GM20431 (cell line): ENCODE results near the gene REL.

Experiments used
- in situ Hi-C: fragments of 300-500 bp; cut with MseI, MboI; formaldehyde crosslinking; loops from one replicate; pipeline ENCODE4 v1.15.0; 2020; ENCODE audit warnings: low sequenced_read_pairs; ENCODE audit not compliant: unreplicated experiment

Gene REL

DNA sequence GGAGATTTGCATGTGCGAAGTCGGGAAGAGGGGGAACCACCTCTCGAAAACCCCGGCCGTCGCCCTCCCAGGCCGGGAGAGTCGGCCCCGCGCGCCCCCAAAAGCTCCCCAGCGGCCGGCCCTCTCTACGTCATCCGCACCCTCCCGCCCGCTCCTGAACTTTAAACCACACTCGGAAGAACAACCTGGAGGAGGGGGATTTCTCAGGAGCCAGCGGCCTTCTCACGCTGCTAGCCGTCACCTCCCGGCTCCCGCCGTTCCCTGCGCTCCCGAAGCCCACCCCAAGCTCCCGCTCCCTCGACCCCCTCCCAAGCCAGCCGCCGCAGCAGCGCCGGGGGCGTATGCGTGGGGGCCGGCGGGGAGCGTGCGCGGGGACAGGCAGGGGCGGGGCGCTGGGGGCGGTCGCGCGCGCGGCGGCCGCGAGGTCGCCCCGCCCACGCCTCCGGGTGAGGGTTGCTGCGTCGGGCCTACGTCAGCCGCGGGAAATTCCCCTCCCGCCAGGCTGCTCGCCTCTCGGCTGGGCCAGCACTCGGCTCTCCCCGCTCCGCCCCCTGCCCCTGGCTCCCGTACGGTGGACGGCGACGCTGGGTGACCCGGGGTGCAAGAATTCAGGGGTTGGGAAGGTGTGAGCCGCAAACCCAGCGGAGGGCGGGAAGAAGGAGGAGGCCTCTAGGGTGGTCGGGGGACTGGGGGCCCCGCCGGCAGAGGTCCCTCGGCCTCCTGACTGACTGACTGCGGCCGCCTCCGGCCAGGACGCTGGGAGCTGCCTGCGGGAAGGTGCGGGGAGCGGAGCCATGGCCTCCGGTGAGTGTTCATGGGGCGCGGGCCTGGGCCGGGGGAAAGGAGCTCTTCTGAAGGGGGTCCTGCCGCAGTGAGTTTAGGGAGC, at the start of gene REL:
Gene REL, plus strand, starts transcription at position 528 of the 886 bp plus-strand sequence. Its CDS starts 267 bp downstream, at position 795.
- in situ Hi-C loops, result no loop called here

DNA sequence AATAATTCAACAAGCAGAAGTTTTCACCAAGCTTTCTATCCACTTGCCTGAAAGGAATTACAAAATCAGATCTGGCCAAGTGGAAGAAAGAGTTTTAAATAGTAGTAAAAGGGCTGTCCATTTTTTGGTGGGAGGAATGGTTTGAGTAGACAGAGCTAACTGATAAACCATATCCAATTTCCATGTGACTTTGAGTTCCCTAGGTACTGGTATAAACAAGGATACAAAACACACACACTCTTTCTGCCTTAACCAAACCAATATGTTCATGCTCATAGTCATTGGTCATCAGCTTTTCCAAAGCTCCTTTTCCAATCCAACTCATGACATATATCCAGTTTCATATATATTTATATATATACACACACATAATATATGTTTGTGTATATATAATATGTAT, 49.5 kb upstream of the REL start:
- in situ Hi-C loops, result no loop called here

- in situ Hi-C loops, result no loop called here
Measured at GRCh38 chr2:60832621-60833020, 48.8 kb upstream of the REL start.

GRCh38 chr2:60834270-60834717, 47.1 kb upstream of the REL start:
- in situ Hi-C loops, result no loop called here

DNA sequence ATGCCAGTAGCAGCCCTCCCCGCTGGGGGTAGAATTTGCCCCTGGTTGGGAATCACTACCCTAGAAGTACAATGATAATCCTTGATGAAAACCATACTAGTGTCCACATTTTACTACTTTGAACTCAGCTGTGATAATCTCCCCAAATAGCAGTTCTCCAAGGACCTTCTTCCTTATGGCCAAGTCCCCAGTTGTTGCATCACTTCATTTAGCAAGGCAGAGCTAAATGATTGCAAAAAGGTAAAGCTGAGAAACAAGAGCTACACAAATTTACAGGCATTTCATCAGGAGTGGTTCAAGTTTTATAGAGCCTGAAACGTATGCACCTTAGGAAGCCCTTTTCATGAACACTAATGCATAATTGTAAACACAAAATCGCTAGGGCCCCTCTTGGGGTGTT, 44.9 kb upstream of the REL start:
- in situ Hi-C loops, result no loop called here

GRCh38 chr2:60837123-60837522, 44.3 kb upstream of the REL start:
- in situ Hi-C loops, result no loop called here

GRCh38 chr2:60838481-60838880, 42.9 kb upstream of the REL start:
- in situ Hi-C loops, result no loop called here

- in situ Hi-C loops, result no loop called here
Measured at GRCh38 chr2:60839126-60839813, 42.1 kb upstream of the REL start.

- in situ Hi-C loops, result no loop called here
Measured at GRCh38 chr2:60840880-60841279, 40.5 kb upstream of the REL start.

GRCh38 chr2:60843006-60843405, 38.4 kb upstream of the REL start:
- in situ Hi-C loops, result no loop called here

GRCh38 chr2:60844105-60844504, 37.3 kb upstream of the REL start:
- in situ Hi-C loops, result no loop called here

GRCh38 chr2:60847854-60848253, 33.5 kb upstream of the REL start:
- in situ Hi-C loops, result no loop called here

GRCh38 chr2:60849187-60849586, 32.2 kb upstream of the REL start:
- in situ Hi-C loops, result no loop called here

GRCh38 chr2:60852282-60852860, 29.0 kb upstream of the REL start:
- in situ Hi-C loops, result no loop called here

DNA sequence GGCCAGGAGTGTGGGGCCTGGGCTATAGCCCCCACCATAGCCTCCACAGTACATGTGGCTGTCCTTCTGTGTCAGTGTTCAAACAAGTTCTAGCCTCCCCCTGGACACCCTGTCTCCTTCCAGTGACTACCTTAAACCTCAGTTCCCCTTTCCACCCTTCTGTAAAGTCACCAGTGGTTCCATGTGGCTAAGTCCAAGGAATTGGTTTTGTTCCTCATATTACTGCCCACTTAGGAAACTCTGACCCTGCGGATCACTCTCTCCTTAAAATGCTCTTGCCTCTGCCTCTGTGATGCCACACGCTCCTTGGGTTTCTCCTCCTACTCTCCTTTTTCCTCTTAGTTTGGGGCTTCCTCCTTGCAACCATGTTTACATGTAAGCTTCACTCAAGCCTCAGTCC, 27.8 kb upstream of the REL start:
- in situ Hi-C loops, result no loop called here

DNA sequence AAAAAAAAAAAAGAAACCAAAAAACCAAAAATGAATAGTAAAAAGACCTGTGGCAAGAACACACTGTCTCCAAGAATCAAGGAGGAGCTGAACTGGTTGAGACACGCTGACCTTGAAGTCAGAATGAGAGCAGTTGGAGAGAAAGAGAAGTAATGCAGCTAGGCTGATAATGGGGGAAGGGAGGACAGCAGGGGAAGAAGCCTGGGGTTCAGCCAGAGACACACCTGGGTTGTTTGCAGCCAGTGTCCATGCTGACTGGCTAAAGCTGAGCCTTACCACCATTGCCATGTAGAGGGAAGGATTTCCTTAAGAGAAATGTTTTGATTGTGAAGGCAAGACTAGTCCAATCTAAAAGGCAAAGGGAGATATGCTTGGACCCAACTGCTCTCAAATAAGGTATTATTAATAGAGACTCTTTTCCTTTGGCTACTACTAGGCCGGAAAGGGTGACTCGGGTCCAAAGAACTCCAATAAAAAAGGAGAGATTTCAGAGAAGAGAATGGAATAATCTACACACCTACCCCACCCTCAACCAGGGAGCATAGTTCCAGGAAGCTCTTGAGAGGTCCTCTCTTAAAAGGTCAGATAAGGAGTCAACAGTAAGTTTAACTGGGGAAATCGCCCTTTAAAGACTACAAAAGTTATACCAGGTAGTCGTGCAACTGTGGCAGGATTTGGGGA, 25.2 kb upstream of the REL start:
- in situ Hi-C loops, result no loop called here

DNA sequence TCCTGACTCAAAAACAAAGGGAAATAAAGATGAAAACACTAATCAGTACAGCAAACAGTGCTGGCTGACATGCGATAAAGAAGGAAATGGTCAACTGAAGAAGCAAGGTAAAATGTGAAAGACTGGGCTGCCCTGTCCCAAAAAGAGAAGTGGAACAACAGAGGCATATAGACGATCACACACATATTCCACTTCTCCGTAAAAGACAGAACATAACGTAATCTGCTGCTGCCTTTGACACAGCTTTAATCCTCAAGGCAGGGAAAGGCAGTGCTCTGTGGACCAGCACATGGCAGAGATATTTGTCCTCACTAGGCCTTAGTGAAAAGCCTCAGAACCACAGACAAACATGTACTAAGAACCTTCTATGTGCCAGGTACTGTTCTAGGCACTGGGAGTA, 24.3 kb upstream of the REL start:
- in situ Hi-C loops, result no loop called here

GRCh38 chr2:60858897-60859311, 22.5 kb upstream of the REL start:
- in situ Hi-C loops, result no loop called here

GRCh38 chr2:60861736-60862135, 19.6 kb upstream of the REL start:
- in situ Hi-C loops, result no loop called here

GRCh38 chr2:60862642-60863041, 18.7 kb upstream of the REL start:
- in situ Hi-C loops, result no loop called here
